ENCODE results near the gene SPP2.

SPP2 gene

GRCh38 chr2:234126146-234126470 is 75.6 kb downstream of the SPP2 start:
- DNase-seq (ENCODE audit: low spot score) = no peak
- TF ChIP-seq CTCF (IDR thresholded peaks at IDR 0.05; ENCODE audit: extremely low read depth, insufficient read depth, missing control alignments) = no peak
- in situ Hi-C loops (cut with MboI; ENCODE audit: low pct_unique_long_range_greater_than_20kb, low sequenced_read_pairs, unreplicated experiment) = no loop called here
